Sigmoid colon (tissue), 4 donors: ENCODE measurements around the gene ATP10B.

Experiments used
- CTCF ChIP-seq, 4 experiments: fragments of 450-650 bp in 3 of 4; fragments of 200-600 bp in 1 of 4; IDR thresholded peaks; one replicate each; pipeline ENCODE4 v1.5.1; 2016 to 2019; ENCODE audit warnings: antibody characterized with exemption in 4 of 4, mild to moderate bottlenecking in 3 of 4, moderate library complexity in 2 of 4
- POLR2A ChIP-seq, 2 donors: fragments of 450-650 bp; IDR thresholded peaks; one replicate each; pipeline ENCODE4 v1.6.1; 2016; ENCODE audit warnings: antibody characterized with exemption in 2 of 2, mild to moderate bottlenecking in 2 of 2, moderate library complexity in 2 of 2
- POLR2AphosphoS5 ChIP-seq, 4 donors: sonication (generic); formaldehyde crosslinking; IDR thresholded peaks; one replicate each; pipeline ENCODE4 v1.6.1; 2017; ENCODE audit warnings: antibody characterized with exemption in 4 of 4

- no peak for TF ChIP-seq CTCF (IDR thresholded peaks at IDR 0.05)
- TF ChIP-seq POLR2A (IDR thresholded peaks at IDR 0.05) = no peak
- TF ChIP-seq POLR2AphosphoS5 (IDR thresholded peaks at IDR 0.05) = no peak
Measured at GRCh38 chr5:160534914-160535313, 317.1 kb downstream of the ATP10B start.
